ENCODE results near the gene RAPGEF4.

GRCh38 chr2:172999641-173000386, 264.2 kb downstream of the RAPGEF4 start:
- TF ChIP-seq MLX (CRISPR knock-in tag; IDR thresholded peaks at IDR 0.05), result no peak
- no peak for TF ChIP-seq FOXK1 (CRISPR knock-in tag; IDR thresholded peaks at IDR 0.05)
